Measurements from ENCODE around the gene GAS1.

Gene GAS1

GRCh38 chr9:86978922-86979474 is 31.7 kb upstream of the GAS1 start:
- Histone ChIP-seq H3K27me3 (ENCODE audit: low read depth, low read length) (no peaks in the 10 kb centered on the region), H3K4me3 (ENCODE audit: low read depth in 1 of 2, low read length in 2 of 2) (no peak overlapping the region)

DNA sequence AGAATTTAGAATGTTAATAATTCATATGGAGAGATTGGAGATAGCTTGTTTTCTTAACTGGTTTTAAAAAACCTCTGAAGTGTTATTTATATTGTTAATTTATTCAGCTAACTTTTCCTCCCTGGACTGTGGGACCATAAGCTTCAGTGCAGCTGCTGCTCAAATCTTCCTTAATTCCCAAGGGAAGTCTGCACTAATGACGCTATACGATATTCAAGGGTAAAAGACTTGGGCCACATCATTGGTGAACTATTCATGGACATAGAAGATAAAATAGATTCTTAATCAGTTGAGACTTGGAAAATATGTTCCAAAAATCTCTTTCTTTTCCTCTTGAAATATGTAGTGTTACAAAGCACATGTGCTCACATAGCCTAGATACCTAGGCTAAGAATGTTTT is 31.1 kb upstream of the GAS1 start:
- no peaks in the 10 kb centered on the region for H3K36me3 ChIP-seq (ENCODE audit: control insufficient read depth in 1 of 2, insufficient read depth in 2 of 2, low read length in 2 of 2)
- no peaks in the 10 kb centered on the region for H3K4me1 ChIP-seq (ENCODE audit: control insufficient read depth in 1 of 2, insufficient read depth in 2 of 2, low read length in 2 of 2)
- no peaks in the 10 kb centered on the region for H3K27me3 ChIP-seq (ENCODE audit: low read depth, low read length)
- no peaks in the 10 kb centered on the region for H3K9me3 ChIP-seq (ENCODE audit: control insufficient read depth in 1 of 2, low read length in 2 of 2)
- no peak overlapping the region for H3K4me3 ChIP-seq (ENCODE audit: low read depth in 1 of 2, low read length in 2 of 2)
- no peak overlapping the region for H3K27ac ChIP-seq (ENCODE audit: low read length)

More at GRCh38 chr9:86978922-86979474, 31.7 kb upstream of the GAS1 start:
- Histone ChIP-seq H3K27ac (ENCODE audit: low read length) (no peak overlapping the region), H3K9me3 (ENCODE audit: control insufficient read depth in 1 of 2, low read length in 2 of 2) (no peaks in the 10 kb centered on the region), H3K36me3 (ENCODE audit: control insufficient read depth in 1 of 2, insufficient read depth in 2 of 2, low read length in 2 of 2) (no peaks in the 10 kb centered on the region), H3K4me1 (ENCODE audit: control insufficient read depth in 1 of 2, insufficient read depth in 2 of 2, low read length in 2 of 2) (no peaks in the 10 kb centered on the region)

DNA sequence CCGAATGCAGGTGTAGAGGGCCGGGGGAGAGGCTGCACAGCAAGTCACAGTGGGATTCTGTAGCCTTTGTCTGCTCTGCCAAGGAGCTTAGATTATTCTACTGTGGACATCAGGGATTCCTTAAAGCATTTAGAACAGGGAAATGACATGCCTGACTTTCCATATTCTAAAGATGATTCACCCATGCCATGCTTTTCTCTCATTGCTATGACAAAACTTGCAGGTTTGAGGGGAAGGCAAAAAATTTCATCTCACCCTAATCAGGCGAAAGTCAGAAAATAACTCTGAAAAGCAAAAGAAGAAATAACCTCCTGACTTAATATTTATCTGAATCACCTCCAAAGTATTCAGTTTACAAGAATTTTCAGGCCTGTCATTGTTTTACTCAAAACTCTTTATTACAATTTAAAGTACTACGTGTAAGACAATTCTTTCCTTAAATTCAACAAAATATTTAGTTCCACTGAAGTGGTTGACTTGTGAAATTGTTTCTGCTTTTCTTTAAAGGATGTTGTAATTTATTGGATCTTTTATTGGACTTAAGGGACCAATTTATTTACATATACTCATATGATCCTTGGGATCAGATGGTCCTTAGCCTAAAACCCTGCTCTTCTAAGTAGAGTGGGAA is 30.0 kb upstream of the GAS1 start:
- Histone ChIP-seq H3K9me3 (ENCODE audit: control insufficient read depth in 1 of 2, low read length in 2 of 2) (no peaks in the 10 kb centered on the region), H3K4me3 (ENCODE audit: low read depth in 1 of 2, low read length in 2 of 2) (no peak overlapping the region), H3K4me1 (ENCODE audit: control insufficient read depth in 1 of 2, insufficient read depth in 2 of 2, low read length in 2 of 2) (no peaks in the 10 kb centered on the region), H3K36me3 (ENCODE audit: control insufficient read depth in 1 of 2, insufficient read depth in 2 of 2, low read length in 2 of 2) (no peaks in the 10 kb centered on the region), H3K27ac (ENCODE audit: low read length) (no peak overlapping the region), H3K27me3 (ENCODE audit: low read depth, low read length) (no peaks in the 10 kb centered on the region)

DNA sequence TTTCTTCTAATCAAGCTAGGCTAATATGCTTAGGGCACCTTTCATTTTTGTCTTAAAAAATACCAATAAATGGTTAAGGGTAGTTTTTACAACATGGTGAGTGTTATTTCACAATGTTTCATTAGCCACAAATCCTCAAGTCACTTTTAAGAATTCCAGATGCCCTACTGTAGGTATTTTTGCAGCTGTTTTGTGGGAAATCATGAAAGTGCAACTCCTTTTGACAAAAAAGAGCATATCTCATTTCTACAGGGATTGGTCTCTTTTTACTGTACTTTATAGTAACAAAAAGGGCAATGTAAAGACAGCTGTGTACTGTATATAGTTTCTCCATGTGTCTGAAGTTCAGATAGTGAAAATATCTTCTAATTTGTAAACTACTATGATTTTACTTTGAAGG is 28.3 kb upstream of the GAS1 start:
- H3K4me1 ChIP-seq (ENCODE audit: control insufficient read depth in 1 of 2, insufficient read depth in 2 of 2, low read length in 2 of 2): no peaks in the 10 kb centered on the region
- no peaks in the 10 kb centered on the region for H3K9me3 ChIP-seq (ENCODE audit: control insufficient read depth in 1 of 2, low read length in 2 of 2)
- H3K27ac ChIP-seq (ENCODE audit: low read length): no peak overlapping the region
- H3K36me3 ChIP-seq (ENCODE audit: control insufficient read depth in 1 of 2, insufficient read depth in 2 of 2, low read length in 2 of 2): no peaks in the 10 kb centered on the region
- H3K27me3 ChIP-seq (ENCODE audit: low read depth, low read length): no peaks in the 10 kb centered on the region
- no peak overlapping the region for H3K4me3 ChIP-seq (ENCODE audit: low read depth in 1 of 2, low read length in 2 of 2)

- Histone ChIP-seq H3K4me1 (ENCODE audit: control insufficient read depth in 1 of 2, insufficient read depth in 2 of 2, low read length in 2 of 2) (no peaks in the 10 kb centered on the region), H3K9me3 (ENCODE audit: control insufficient read depth in 1 of 2, low read length in 2 of 2) (no peaks in the 10 kb centered on the region), H3K27me3 (ENCODE audit: low read depth, low read length) (no peaks in the 10 kb centered on the region), H3K36me3 (ENCODE audit: control insufficient read depth in 1 of 2, insufficient read depth in 2 of 2, low read length in 2 of 2) (no peaks in the 10 kb centered on the region), H3K4me3 (ENCODE audit: low read depth in 1 of 2, low read length in 2 of 2) (no peak overlapping the region), H3K27ac (ENCODE audit: low read length) (no peak overlapping the region)
Measured at GRCh38 chr9:86975036-86975435, 27.7 kb upstream of the GAS1 start.

DNA sequence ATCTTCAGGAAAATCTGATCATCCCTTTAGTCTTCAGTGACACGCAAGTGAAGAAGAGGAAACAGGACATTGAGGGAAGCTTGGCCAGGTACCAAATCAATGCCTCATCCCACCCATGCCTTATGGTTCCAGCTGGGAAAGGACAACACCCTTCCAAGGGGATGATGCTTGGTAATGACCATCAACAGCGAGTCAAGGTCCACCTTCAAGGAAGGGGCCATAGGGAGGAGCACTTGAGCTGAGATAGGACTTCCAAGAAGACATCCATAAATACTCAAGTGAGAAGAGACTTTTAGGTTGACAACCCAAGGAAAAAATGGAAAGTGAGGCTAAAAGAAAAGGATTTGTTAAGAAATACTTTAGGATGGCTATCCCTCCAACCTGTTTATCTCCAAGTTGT is 27.1 kb upstream of the GAS1 start:
- no peaks in the 10 kb centered on the region for H3K36me3 ChIP-seq (ENCODE audit: control insufficient read depth in 1 of 2, insufficient read depth in 2 of 2, low read length in 2 of 2)
- no peaks in the 10 kb centered on the region for H3K4me1 ChIP-seq (ENCODE audit: control insufficient read depth in 1 of 2, insufficient read depth in 2 of 2, low read length in 2 of 2)
- no peak overlapping the region for H3K27ac ChIP-seq (ENCODE audit: low read length)
- no peak overlapping the region for H3K4me3 ChIP-seq (ENCODE audit: low read depth in 1 of 2, low read length in 2 of 2)
- no peaks in the 10 kb centered on the region for H3K9me3 ChIP-seq (ENCODE audit: control insufficient read depth in 1 of 2, low read length in 2 of 2)
- H3K27me3 ChIP-seq (ENCODE audit: low read depth, low read length): no peaks in the 10 kb centered on the region

DNA sequence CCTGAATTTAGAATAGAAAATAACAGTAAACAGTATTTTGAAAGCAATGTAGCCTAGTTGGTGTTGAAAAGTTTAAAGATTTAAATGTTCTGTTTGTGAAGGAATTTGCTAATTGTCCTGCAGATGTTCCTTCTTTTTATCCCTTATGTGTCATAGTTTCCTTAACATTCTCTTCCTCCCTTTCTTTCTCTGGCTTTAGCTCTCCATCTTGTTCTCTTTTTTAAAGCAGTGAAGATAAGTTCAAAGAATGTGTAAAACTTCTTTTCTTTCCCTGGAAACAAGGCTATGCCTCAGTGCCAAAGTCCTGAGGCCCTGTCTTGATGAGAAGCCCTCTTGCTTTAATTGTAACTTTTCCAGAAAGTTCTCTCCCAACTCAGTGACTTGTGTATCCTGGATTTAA is 24.4 kb upstream of the GAS1 start:
- Histone ChIP-seq H3K4me3 (ENCODE audit: low read depth in 1 of 2, low read length in 2 of 2) (no peak overlapping the region), H3K36me3 (ENCODE audit: control insufficient read depth in 1 of 2, insufficient read depth in 2 of 2, low read length in 2 of 2) (no peaks in the 10 kb centered on the region), H3K27ac (ENCODE audit: low read length) (no peak overlapping the region), H3K9me3 (ENCODE audit: control insufficient read depth in 1 of 2, low read length in 2 of 2) (no peaks in the 10 kb centered on the region), H3K4me1 (ENCODE audit: control insufficient read depth in 1 of 2, insufficient read depth in 2 of 2, low read length in 2 of 2) (peaks cover 0 to 6% of the 10 kb centered on the region in 2 donors), H3K27me3 (ENCODE audit: low read depth, low read length) (no peaks in the 10 kb centered on the region)

DNA sequence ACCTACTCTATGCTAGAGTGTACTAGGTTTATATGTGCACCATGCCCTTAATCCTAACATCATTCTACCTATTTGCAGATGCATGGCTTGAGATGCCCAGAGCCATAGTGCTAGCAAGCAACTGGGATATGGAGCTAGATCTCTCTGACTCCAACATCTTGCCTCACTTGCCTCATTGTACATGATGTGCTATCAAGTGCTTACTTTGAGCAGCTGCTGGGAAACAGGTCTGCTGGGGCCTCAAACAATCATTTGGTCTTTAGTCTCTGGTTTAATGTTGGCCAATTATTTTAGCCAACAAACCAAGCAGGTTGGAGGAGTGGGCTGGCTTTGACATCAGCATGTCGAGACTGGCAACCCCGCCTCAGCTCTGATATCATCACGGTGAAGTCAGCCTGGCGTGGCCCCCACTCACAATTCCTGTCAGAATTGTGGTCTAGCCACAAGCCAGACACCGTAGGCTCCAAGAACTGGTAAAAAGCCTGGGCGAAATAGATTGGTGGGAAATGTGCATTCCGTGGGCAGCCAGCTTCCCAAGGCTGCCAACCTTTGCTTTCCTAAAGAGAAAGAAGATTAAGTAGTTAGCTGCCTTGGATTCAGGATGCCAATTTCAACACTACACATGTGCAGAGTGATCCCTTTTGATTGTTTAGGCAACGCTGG is 21.1 kb upstream of the GAS1 start:
- no peaks in the 10 kb centered on the region for H3K36me3 ChIP-seq (ENCODE audit: control insufficient read depth in 1 of 2, insufficient read depth in 2 of 2, low read length in 2 of 2)
- no peaks in the 10 kb centered on the region for H3K9me3 ChIP-seq (ENCODE audit: control insufficient read depth in 1 of 2, low read length in 2 of 2)
- peaks cover 0 to 18% of the 10 kb centered on the region in 2 donors for H3K4me1 ChIP-seq (ENCODE audit: control insufficient read depth in 1 of 2, insufficient read depth in 2 of 2, low read length in 2 of 2)
- no peak overlapping the region for H3K27ac ChIP-seq (ENCODE audit: low read length)
- H3K27me3 ChIP-seq (ENCODE audit: low read depth, low read length): no peaks in the 10 kb centered on the region
- no peak overlapping the region for H3K4me3 ChIP-seq (ENCODE audit: low read depth in 1 of 2, low read length in 2 of 2)

DNA sequence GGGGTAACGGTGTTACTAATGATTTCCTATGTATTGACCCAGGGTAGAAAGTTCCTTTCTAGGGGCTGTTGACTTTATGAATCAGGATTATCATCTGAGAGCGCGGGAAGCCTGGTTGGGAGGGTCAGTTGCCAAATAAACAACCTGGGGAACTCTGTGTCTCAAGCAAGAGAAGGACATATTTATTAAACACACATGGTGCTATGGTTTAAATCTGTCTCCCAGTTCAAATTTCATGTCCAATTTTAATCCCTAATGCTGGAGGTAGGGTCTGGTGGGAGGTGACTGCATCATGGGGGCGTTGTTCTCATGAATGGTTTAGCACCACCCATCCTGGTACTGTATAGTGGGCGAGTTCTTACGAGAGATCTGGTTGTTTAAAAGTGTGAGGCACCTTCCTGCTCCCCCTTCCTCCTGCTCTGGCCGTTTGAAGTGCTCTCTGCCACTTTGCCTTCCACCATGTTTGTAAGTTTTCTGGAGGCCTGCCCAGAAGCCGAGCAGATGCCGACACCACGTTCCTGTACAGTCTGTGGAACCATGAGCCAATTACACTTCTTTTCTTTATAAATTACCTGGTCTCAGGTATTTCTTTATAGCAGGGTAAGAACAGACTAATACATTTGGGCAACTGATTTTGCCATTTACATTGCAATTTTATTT is 19.7 kb upstream of the GAS1 start:
- H3K4me1 ChIP-seq (ENCODE audit: control insufficient read depth in 1 of 2, insufficient read depth in 2 of 2, low read length in 2 of 2): peaks cover 0 to 24% of the 10 kb centered on the region in 2 donors
- no peak overlapping the region for H3K27ac ChIP-seq (ENCODE audit: low read length)
- no peaks in the 10 kb centered on the region for H3K27me3 ChIP-seq (ENCODE audit: low read depth, low read length)
- H3K9me3 ChIP-seq (ENCODE audit: control insufficient read depth in 1 of 2, low read length in 2 of 2): no peaks in the 10 kb centered on the region
- no peaks in the 10 kb centered on the region for H3K36me3 ChIP-seq (ENCODE audit: control insufficient read depth in 1 of 2, insufficient read depth in 2 of 2, low read length in 2 of 2)
- H3K4me3 ChIP-seq (ENCODE audit: low read depth in 1 of 2, low read length in 2 of 2): no peak overlapping the region

- H3K4me3 ChIP-seq (ENCODE audit: low read depth in 1 of 2, low read length in 2 of 2): no peak overlapping the region
- no peak overlapping the region for H3K27ac ChIP-seq (ENCODE audit: low read length)
- peaks cover 0 to 24% of the 10 kb centered on the region in 2 donors for H3K4me1 ChIP-seq (ENCODE audit: control insufficient read depth in 1 of 2, insufficient read depth in 2 of 2, low read length in 2 of 2)
Measured at GRCh38 chr9:86965636-86966395, 18.5 kb upstream of the GAS1 start.

DNA sequence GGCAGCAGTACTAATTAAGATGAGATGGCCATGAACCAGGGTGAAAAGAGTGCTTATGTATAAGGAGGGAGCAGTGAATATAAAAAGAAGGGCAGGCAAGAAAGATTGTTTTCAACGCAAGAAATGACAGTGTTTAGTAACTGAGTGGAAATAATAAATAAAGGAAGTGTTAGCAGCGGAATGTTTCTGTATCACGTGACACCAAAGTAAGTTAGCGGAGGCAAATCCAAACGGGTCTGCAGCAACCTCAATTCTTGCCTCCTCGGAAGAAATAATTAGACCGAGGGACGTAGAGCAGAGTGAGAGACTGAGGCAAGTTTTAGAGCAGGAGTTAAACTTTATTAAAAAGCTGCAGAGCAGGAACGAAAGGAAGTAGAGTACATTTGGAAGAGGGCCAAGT is 15.4 kb upstream of the GAS1 start:
- no peaks in the 10 kb centered on the region for H3K27me3 ChIP-seq (ENCODE audit: low read depth, low read length)
- no peaks in the 10 kb centered on the region for H3K36me3 ChIP-seq (ENCODE audit: control insufficient read depth in 1 of 2, insufficient read depth in 2 of 2, low read length in 2 of 2)
- peaks cover 0 to 24% of the 10 kb centered on the region in 2 donors for H3K4me1 ChIP-seq (ENCODE audit: control insufficient read depth in 1 of 2, insufficient read depth in 2 of 2, low read length in 2 of 2)
- H3K9me3 ChIP-seq (ENCODE audit: control insufficient read depth in 1 of 2, low read length in 2 of 2): no peaks in the 10 kb centered on the region
- H3K4me3 ChIP-seq (ENCODE audit: low read depth in 1 of 2, low read length in 2 of 2): peak overlapping the region in 1 of 2 donors; percentile 26
- no peak overlapping the region for H3K27ac ChIP-seq (ENCODE audit: low read length)

More at GRCh38 chr9:86965636-86966395, 18.5 kb upstream of the GAS1 start:
- Histone ChIP-seq H3K27me3 (ENCODE audit: low read depth, low read length) (no peaks in the 10 kb centered on the region), H3K9me3 (ENCODE audit: control insufficient read depth in 1 of 2, low read length in 2 of 2) (no peaks in the 10 kb centered on the region), H3K36me3 (ENCODE audit: control insufficient read depth in 1 of 2, insufficient read depth in 2 of 2, low read length in 2 of 2) (no peaks in the 10 kb centered on the region)

Measured in muscle layer of duodenum (tissue), 2 donors.